MM.1S (cell line): Measurements from ENCODE around the gene HEBP2.

ENCODE experiments used
- DNase-seq: peaks from one replicate; pipeline ENCODE4 v3.0.0-alpha.2; 2015
- H2AFZ ChIP-seq: fragments of 300-600 bp; sonication (generic); 2 replicates; pipeline ENCODE4 v1.6.0; 2016; ENCODE audit warnings: antibody characterized with exemption, low read length
- H3F3A ChIP-seq: fragments of 300-600 bp; sonication (generic); 2 replicates; pipeline ENCODE4 v1.6.1; 2016; ENCODE audit warnings: mild to moderate bottlenecking, antibody characterized with exemption, low read length, moderate library complexity, mixed read lengths; ENCODE audit not compliant: insufficient read depth
- H3K27ac ChIP-seq: fragments of 300-600 bp; sonication (generic); 2 replicates; pipeline ENCODE4 v1.5.1; 2016; ENCODE audit warnings: mild to moderate bottlenecking, low read length
- H3K27me3 ChIP-seq: fragments of 300-600 bp; sonication (generic); replicated peaks from 2 replicates; pipeline ENCODE4 v1.6.0; 2016; ENCODE audit warnings: low read length; ENCODE audit not compliant: insufficient read depth
- H3K36me3 ChIP-seq: fragments of 300-600 bp; sonication (generic); replicated peaks from 2 replicates; pipeline ENCODE4 v1.6.1; 2016; ENCODE audit warnings: mild to moderate bottlenecking, low read length, mixed read lengths; ENCODE audit not compliant: insufficient read depth
- H3K4me1 ChIP-seq: fragments of 300-600 bp; sonication (generic); 2 replicates; pipeline ENCODE4 v1.6.1; 2016; ENCODE audit warnings: low read length, mixed read lengths
- H3K4me2 ChIP-seq: fragments of 300-600 bp; sonication (generic); 2 replicates; pipeline ENCODE4 v1.6.0; 2016; ENCODE audit warnings: low read depth, low read length
- H3K4me3 ChIP-seq: fragments of 300-600 bp; sonication (generic); 2 replicates; pipeline ENCODE4 v1.5.1; 2016; ENCODE audit warnings: low read length, mixed read lengths
- H3K79me2 ChIP-seq: fragments of 300-600 bp; sonication (generic); 2 replicates; pipeline ENCODE4 v1.6.1; 2016; ENCODE audit warnings: mixed run types, low read length, mixed read lengths
- H3K9ac ChIP-seq: fragments of 300-600 bp; sonication (generic); 2 replicates; pipeline ENCODE4 v1.6.1; 2016; ENCODE audit warnings: low read length, mixed read lengths
- H3K9me2 ChIP-seq: fragments of 300-600 bp; sonication (generic); replicated peaks from 2 replicates; pipeline ENCODE4 v1.6.1; 2016; ENCODE audit warnings: mild to moderate bottlenecking, low read length, mixed read lengths; ENCODE audit not compliant: insufficient read depth
- H3K9me3 ChIP-seq: fragments of 300-600 bp; sonication (generic); replicated peaks from 2 replicates; pipeline ENCODE4 v1.6.1; 2016; ENCODE audit warnings: mild to moderate bottlenecking, low read length, mixed read lengths; ENCODE audit not compliant: insufficient read depth
- H4K20me1 ChIP-seq: fragments of 300-600 bp; sonication (generic); 2 replicates; pipeline ENCODE4 v1.6.1; 2016; ENCODE audit warnings: mild to moderate bottlenecking, low read length, moderate library complexity, mixed read lengths; ENCODE audit not compliant: insufficient read depth
- EZH2 ChIP-seq: fragments of 300-600 bp; sonication (generic); optimal IDR thresholded peaks from 2 replicates; pipeline ENCODE3; 2017; ENCODE audit warnings: low read depth, mild to moderate bottlenecking, antibody characterized with exemption, low read length, mixed read lengths
- EZH2phosphoT487 ChIP-seq: fragments of 300-600 bp; sonication (generic); IDR thresholded peaks from 2 replicates; pipeline ENCODE4 v1.6.1; 2018; ENCODE audit warnings: antibody characterized with exemption, low read length
- TF ChIP-seq, protein P1 (sequence below): fragments of 300-600 bp; sonication (generic); IDR thresholded peaks from 2 replicates; pipeline ENCODE4 v1.5.1; 2016; ENCODE audit warnings: antibody characterized with exemption, low read length, mixed read lengths

HEBP2 gene

DNA sequence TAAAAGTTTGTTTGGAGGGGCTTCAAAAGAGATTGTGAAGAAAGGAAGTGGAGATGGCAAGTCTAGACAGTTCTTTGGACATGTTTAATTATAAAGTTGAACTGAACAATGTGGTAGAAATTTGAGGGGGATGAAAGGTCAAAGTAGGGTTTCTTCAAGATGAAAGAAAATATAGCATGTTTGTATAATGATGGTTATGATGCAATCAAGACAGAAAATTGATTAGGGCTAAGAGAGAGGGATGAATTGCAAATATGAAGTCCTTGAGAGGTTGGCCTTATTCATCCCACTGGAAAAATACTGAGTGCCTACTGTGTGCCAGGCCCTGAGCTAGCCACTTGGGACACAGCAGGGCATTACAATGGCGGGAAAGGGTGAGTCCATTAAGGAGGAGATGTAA lies 57.6 kb downstream of the HEBP2 start:
- Histone ChIP-seq H3K4me1 (peaks cover under 1% of the 10 kb centered on the region; the same call in 1 of the 2 replicates), H3K9me3 (no peaks in the 10 kb centered on the region), H3K9ac (no peak overlapping the region), H3F3A (no peaks in the 10 kb centered on the region), H3K36me3 (no peaks in the 10 kb centered on the region), H3K27me3 (no peaks in the 10 kb centered on the region), H3K27ac (no peak overlapping the region), H3K9me2 (no peaks in the 10 kb centered on the region), H4K20me1 (no peaks in the 10 kb centered on the region), H3K4me3 (no peak overlapping the region), H2AFZ (no peak overlapping the region), H3K4me2 (no peak overlapping the region), H3K79me2 (no peaks in the 10 kb centered on the region)
- DNase-seq, result no peak
- TF ChIP-seq, protein P1, sequence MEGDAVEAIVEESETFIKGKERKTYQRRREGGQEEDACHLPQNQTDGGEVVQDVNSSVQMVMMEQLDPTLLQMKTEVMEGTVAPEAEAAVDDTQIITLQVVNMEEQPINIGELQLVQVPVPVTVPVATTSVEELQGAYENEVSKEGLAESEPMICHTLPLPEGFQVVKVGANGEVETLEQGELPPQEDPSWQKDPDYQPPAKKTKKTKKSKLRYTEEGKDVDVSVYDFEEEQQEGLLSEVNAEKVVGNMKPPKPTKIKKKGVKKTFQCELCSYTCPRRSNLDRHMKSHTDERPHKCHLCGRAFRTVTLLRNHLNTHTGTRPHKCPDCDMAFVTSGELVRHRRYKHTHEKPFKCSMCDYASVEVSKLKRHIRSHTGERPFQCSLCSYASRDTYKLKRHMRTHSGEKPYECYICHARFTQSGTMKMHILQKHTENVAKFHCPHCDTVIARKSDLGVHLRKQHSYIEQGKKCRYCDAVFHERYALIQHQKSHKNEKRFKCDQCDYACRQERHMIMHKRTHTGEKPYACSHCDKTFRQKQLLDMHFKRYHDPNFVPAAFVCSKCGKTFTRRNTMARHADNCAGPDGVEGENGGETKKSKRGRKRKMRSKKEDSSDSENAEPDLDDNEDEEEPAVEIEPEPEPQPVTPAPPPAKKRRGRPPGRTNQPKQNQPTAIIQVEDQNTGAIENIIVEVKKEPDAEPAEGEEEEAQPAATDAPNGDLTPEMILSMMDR, result no peak
- TF ChIP-seq EZH2 (no peak), EZH2phosphoT487 (no peak)

GRCh38 chr6:138464085-138464484 lies 60.1 kb downstream of the HEBP2 start:
- Histone ChIP-seq H3K4me2 (no peak overlapping the region), H3K79me2 (no peaks in the 10 kb centered on the region), H3K27ac (no peak overlapping the region), H2AFZ (no peak overlapping the region), H3K4me1 (no peaks in the 10 kb centered on the region), H3K9me2 (no peaks in the 10 kb centered on the region), H3K9ac (no peak overlapping the region), H3K27me3 (no peaks in the 10 kb centered on the region), H3K36me3 (no peaks in the 10 kb centered on the region), H3K4me3 (no peak overlapping the region), H4K20me1 (no peaks in the 10 kb centered on the region), H3K9me3 (no peaks in the 10 kb centered on the region), H3F3A (no peaks in the 10 kb centered on the region)
- TF ChIP-seq, protein P1, result no peak
- no peak for TF ChIP-seq EZH2
- no peak for TF ChIP-seq EZH2phosphoT487
- DNase-seq, result no peak

- TF ChIP-seq EZH2phosphoT487, result no peak
- TF ChIP-seq EZH2, result no peak
- TF ChIP-seq, protein P1, result no peak
- Histone ChIP-seq H3K27ac (no peak overlapping the region), H3K4me3 (no peak overlapping the region), H3K9ac (no peak overlapping the region), H3K27me3 (no peaks in the 10 kb centered on the region), H4K20me1 (no peaks in the 10 kb centered on the region), H3K4me2 (no peak overlapping the region), H3F3A (no peaks in the 10 kb centered on the region), H2AFZ (no peak overlapping the region), H3K9me3 (no peaks in the 10 kb centered on the region), H3K4me1 (no peaks in the 10 kb centered on the region), H3K36me3 (no peaks in the 10 kb centered on the region), H3K79me2 (no peaks in the 10 kb centered on the region), H3K9me2 (no peaks in the 10 kb centered on the region)
- no peak for DNase-seq
These were observed 61.1 kb downstream of the HEBP2 start for GRCh38 chr6:138465007-138465645.
